ENCODE data around the gene RPP25L. TPM values are rescaled to one million over a fixed set of nuclear protein-coding genes. Genes with fewer than 3 reads are reported as not detected.

RPP25L gene
- total and polyA plus RNA-seq, 2 of the 4 experiments (the other 2 are of a cell fraction), result 20.4 to 26.3 TPM

DNA sequence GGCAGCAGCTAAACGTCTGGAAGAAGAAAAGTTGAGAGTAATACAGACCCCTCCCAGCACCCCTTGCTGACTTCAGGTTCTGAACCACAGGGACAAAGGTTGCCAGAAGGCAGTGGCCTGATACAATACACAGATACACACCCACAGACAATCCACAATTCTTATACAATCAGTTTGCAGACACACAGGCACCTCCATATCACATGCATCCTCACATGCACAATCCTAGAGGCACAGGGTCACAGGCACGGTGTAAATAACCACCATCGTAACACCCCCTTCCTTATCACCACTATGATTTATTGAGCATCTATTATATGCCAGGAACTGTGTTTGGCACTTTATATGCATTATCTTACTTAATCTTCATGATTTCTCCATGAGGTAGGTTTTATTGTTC is 30.6 kb downstream of the RPP25L start:
- H3K79me1 ChIP-seq (ENCODE audit: low read depth in 1 of 2, low read length in 2 of 2), result no peaks in the 10 kb centered on the region
- intact Hi-C loops (cut with micrococcal nuclease) (no loop called here), in situ Hi-C loops (cut with MboI; ENCODE audit: low sequenced_read_pairs) (no loop called here), dilution Hi-C loops (cut with HindIII; ENCODE audit: low sequenced_read_pairs, unreplicated experiment) (no loop called here)
- no peak overlapping the region for H2AK9ac ChIP-seq (replicated peaks; ENCODE audit: low read depth, low read length, poor library complexity)
- H4K8ac ChIP-seq (ENCODE audit: low read depth in 2 of 2, low read length in 2 of 2), result no peak overlapping the region
- no peak overlapping the region for H3K4ac ChIP-seq (ENCODE audit: low read depth, low read length)
- no peak overlapping the region for H3K27ac ChIP-seq (ENCODE audit: insufficient read depth, low read length)
- peaks cover 93% of the 10 kb centered on the region for H3K27me3 ChIP-seq (ENCODE audit: control insufficient read depth, insufficient read depth, low read length)
- no peak overlapping the region for H2AK5ac ChIP-seq (ENCODE audit: low read depth, low read length)
- H4K91ac ChIP-seq (ENCODE audit: insufficient read depth, low read depth, low read length), result no peak overlapping the region
- no TSS peak for BruUV-seq (replicated peaks)
- no peaks in the 10 kb centered on the region for H3K9me3 ChIP-seq (ENCODE audit: control insufficient read depth, insufficient read depth, low read length)
- H2BK5ac ChIP-seq (ENCODE audit: low read depth, low read length, poor library complexity, severe bottlenecking), result no peak overlapping the region
- WGBS, 2 experiments (ENCODE audit: extremely low coverage in 2 of 2, insufficient read length in 1 of 2), result no CpG with 5 or more reads among the region's 3 CpGs
- ATAC-seq (ENCODE audit: low read depth) (no peak), DNase-seq (no peak)
- no peak overlapping the region for H3K9ac ChIP-seq (ENCODE audit: low read depth, low read length)
- H3K14ac ChIP-seq (replicated peaks; ENCODE audit: low read depth, low read length), result no peak overlapping the region
- H3K23ac ChIP-seq (ENCODE audit: low read depth, low read length), result no peak overlapping the region
- no peaks in the 10 kb centered on the region for H3K4me1 ChIP-seq (ENCODE audit: control insufficient read depth, insufficient read depth, low read length)
- H3K36me3 ChIP-seq (ENCODE audit: control insufficient read depth, insufficient read depth, low read length), result no peaks in the 10 kb centered on the region
- no peak overlapping the region for H4K5ac ChIP-seq (ENCODE audit: low read depth, low read length)
- H2AFZ ChIP-seq (replicated peaks; ENCODE audit: low read length, poor library complexity), result no peak overlapping the region
- no peak overlapping the region for H3K18ac ChIP-seq (ENCODE audit: low read depth, low read length)
- H2BK120ac ChIP-seq (ENCODE audit: low read depth, low read length), result no peak overlapping the region
- H3K56ac ChIP-seq (ENCODE audit: extremely low read depth, insufficient read depth, low read length), result no peak overlapping the region
- H2BK20ac ChIP-seq (ENCODE audit: low read depth, low read length), result no peak overlapping the region
- no peaks in the 10 kb centered on the region; the same call in 1 of the 2 replicates for H3K9me1 ChIP-seq (ENCODE audit: insufficient read depth, low read length)
- H4K20me1 ChIP-seq (ENCODE audit: insufficient read depth, low read length), result no peaks in the 10 kb centered on the region; the same call in 1 of the 2 replicates
- POLR2A ChIA-PET (ENCODE audit: unreplicated experiment), result no interaction called here
- no peak overlapping the region for H3K4me3 ChIP-seq (ENCODE audit: insufficient read depth, low read depth, low read length)
- H3K4me2 ChIP-seq (ENCODE audit: low read depth, low read length), result no peak overlapping the region
- TF ChIP-seq RAD21 (IDR thresholded peaks at IDR 0.05; ENCODE audit: low read length), result no peak
- TF ChIP-seq CHD1 (IDR thresholded peaks at IDR 0.05; ENCODE audit: low read depth, low read length), result no peak
- TF ChIP-seq, protein P1, sequence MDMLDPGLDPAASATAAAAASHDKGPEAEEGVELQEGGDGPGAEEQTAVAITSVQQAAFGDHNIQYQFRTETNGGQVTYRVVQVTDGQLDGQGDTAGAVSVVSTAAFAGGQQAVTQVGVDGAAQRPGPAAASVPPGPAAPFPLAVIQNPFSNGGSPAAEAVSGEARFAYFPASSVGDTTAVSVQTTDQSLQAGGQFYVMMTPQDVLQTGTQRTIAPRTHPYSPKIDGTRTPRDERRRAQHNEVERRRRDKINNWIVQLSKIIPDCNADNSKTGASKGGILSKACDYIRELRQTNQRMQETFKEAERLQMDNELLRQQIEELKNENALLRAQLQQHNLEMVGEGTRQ (IDR thresholded peaks at IDR 0.05; ENCODE audit: low read depth, low read length), result no peak
- TF ChIP-seq BHLHE40 (IDR thresholded peaks at IDR 0.05; ENCODE audit: low read depth, low read length), result no peak
- TF ChIP-seq, protein P2, sequence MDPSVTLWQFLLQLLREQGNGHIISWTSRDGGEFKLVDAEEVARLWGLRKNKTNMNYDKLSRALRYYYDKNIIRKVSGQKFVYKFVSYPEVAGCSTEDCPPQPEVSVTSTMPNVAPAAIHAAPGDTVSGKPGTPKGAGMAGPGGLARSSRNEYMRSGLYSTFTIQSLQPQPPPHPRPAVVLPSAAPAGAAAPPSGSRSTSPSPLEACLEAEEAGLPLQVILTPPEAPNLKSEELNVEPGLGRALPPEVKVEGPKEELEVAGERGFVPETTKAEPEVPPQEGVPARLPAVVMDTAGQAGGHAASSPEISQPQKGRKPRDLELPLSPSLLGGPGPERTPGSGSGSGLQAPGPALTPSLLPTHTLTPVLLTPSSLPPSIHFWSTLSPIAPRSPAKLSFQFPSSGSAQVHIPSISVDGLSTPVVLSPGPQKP (IDR thresholded peaks at IDR 0.05; ENCODE audit: borderline replicate concordance, low read depth, low read length), result no peak
- no peak overlapping the region for H2BK15ac ChIP-seq (ENCODE audit: low read depth, low read length)
- CTCF ChIA-PET, result interaction anchor here (1.0 kb wide), 1 partner anchor 10 kb away, joined by 3 read pairs; no protein-coding TSS in a partner anchor

Data from IMR-90 (cell line).